Upper lobe of left lung (tissue), 4 donors: ENCODE measurements around the gene TBC1D4.

Experiments
- POLR2A ChIP-seq, 4 donors: fragments of 450-650 bp; IDR thresholded peaks; one replicate each; pipeline ENCODE4 v1.5.1; 2016 to 2017; ENCODE audit warnings: antibody characterized with exemption in 4 of 4, mild to moderate bottlenecking in 2 of 4
- POLR2AphosphoS5 ChIP-seq, 2 donors: sonication (generic); formaldehyde crosslinking; IDR thresholded peaks; one replicate each; pipeline ENCODE4 v1.5.1; 2017; ENCODE audit warnings: antibody characterized with exemption in 2 of 2
- TF ChIP-seq, protein P1 (sequence below), 6 experiments: fragments of 450-650 bp in 4 of 6; fragments of 200-600 bp in 2 of 6; sonication (generic) in 2 of 6; IDR thresholded peaks; one replicate each; pipeline ENCODE4 v1.5.1; 2016 to 2019; ENCODE audit warnings: antibody characterized with exemption in 6 of 6

DNA sequence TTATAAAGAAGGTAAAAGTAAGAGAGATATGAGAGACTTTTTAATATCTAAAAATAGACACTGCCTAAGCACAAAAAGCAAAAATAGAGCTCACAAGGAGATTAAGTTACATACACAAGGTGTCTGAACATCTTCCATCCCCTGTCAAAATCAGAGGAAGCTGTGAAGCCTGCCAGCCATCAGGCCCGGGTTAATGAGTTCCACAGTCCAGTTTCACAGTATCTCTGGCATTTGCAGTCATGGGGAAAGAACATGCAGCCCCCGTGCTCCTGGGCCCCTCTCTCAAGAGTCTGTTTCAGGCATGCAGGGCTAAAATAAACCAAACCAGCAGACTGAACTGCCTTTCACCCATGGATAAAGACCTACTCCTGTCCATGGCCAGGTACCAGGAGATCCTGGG lies 79.2 kb downstream of the TBC1D4 start:
- TF ChIP-seq POLR2AphosphoS5 (IDR thresholded peaks at IDR 0.05) (no peak), POLR2A (IDR thresholded peaks at IDR 0.05) (no peak)
- TF ChIP-seq, protein P1, sequence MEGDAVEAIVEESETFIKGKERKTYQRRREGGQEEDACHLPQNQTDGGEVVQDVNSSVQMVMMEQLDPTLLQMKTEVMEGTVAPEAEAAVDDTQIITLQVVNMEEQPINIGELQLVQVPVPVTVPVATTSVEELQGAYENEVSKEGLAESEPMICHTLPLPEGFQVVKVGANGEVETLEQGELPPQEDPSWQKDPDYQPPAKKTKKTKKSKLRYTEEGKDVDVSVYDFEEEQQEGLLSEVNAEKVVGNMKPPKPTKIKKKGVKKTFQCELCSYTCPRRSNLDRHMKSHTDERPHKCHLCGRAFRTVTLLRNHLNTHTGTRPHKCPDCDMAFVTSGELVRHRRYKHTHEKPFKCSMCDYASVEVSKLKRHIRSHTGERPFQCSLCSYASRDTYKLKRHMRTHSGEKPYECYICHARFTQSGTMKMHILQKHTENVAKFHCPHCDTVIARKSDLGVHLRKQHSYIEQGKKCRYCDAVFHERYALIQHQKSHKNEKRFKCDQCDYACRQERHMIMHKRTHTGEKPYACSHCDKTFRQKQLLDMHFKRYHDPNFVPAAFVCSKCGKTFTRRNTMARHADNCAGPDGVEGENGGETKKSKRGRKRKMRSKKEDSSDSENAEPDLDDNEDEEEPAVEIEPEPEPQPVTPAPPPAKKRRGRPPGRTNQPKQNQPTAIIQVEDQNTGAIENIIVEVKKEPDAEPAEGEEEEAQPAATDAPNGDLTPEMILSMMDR (IDR thresholded peaks at IDR 0.05), result no peak
